K562 (cell line): ENCODE data around the gene GNAQ. TPM values are rescaled to one million over a fixed set of nuclear protein-coding genes. Genes with fewer than 3 reads are reported as not detected.

Experiments used
- ATAC-seq: fragments of 200-7000 bp; cut with Tn5 transposase; 3 replicates; pipeline ENCODE4 v1.9.1; 2020; ENCODE audit warnings: moderate library complexity
- BruUV-seq: library from RNA; stranded (reverse); fragments of 400-500 nt; replicated peaks from 2 replicates; lab custom pipeline; 2021; lab: Mats Ljungman, UMichigan
- CTCF ChIA-PET: fragments of 300-600 bp; formaldehyde crosslinking; extraction: SDS; loops from one replicate; lab custom pipeline; 2021; ENCODE audit warnings: low intra/inter-chr PET ratio; lab: Yijun Ruan, JAX
- POLR2A ChIA-PET: fragments of 300-600, 350-650 bp; sonication (Branson Sonifier 250); formaldehyde crosslinking; extraction: SDS; loops from one replicate; lab custom pipeline; 2021; ENCODE audit warnings: antibody characterized with exemption, inconsistent platforms; lab: Yijun Ruan, JAX
- DNase-seq, 4 experiments: peaks; one replicate each; pipeline versions ENCODE4 v3.0.0 to v3.0.0-alpha.2; 2011 to 2018; ENCODE audit warnings: low spot score in 3 of 4, mixed read lengths in 3 of 4; ENCODE audit errors: extremely low read depth in 1 of 4
- FAIRE-seq: peaks from 2 replicates; lab custom pipeline; 2011; peaks lifted over from hg19 to GRCh38; lab: Jason Lieb, UNC
- H2AFZ ChIP-seq: 2 replicates; pipeline ENCODE4 v1.6.0; 2011; ENCODE audit warnings: low read depth, low read length, control low read depth, inconsistent platforms
- H3K27ac ChIP-seq: fragments of 200-600 bp; 3 replicates; pipeline ENCODE4 v1.8.0; 2011; ENCODE audit warnings: low read depth, mild to moderate bottlenecking, control low read depth, inconsistent platforms, low read length, moderate library complexity, mixed read lengths; ENCODE audit errors: extremely low read depth
- H3K27me3 ChIP-seq, 2 experiments: fragments of 300-600 bp in 1 of 2; 2 replicates in 1 of 2; 3 replicates in 1 of 2; pipeline versions ENCODE4 v1.6.0 to v1.8.0; 2011; ENCODE audit warnings: inconsistent platforms in 2 of 2, low read length in 2 of 2, mild to moderate bottlenecking in 1 of 2, mixed read lengths in 1 of 2, moderate library complexity in 1 of 2; ENCODE audit not compliant: control insufficient read depth in 2 of 2, insufficient read depth in 2 of 2
- H3K36me3 ChIP-seq: fragments of 300-600 bp; 3 replicates; pipeline ENCODE4 v1.8.0; 2011; ENCODE audit warnings: mild to moderate bottlenecking, low read length, inconsistent platforms; ENCODE audit not compliant: control insufficient read depth, insufficient read depth
- H3K4me1 ChIP-seq, 2 experiments: fragments of 200-600 bp in 1 of 2; replicated peaks in 1 of 2; 2 replicates in 1 of 2; 3 replicates in 1 of 2; pipeline versions ENCODE4 v1.5.1 to v1.8.0; 2011; ENCODE audit warnings: inconsistent platforms in 2 of 2, low read length in 2 of 2, mild to moderate bottlenecking in 1 of 2, mixed read lengths in 1 of 2, moderate library complexity in 1 of 2; ENCODE audit not compliant: control insufficient read depth in 2 of 2, insufficient read depth in 2 of 2
- H3K4me2 ChIP-seq: 2 replicates; pipeline ENCODE4 v1.6.1; 2011; ENCODE audit warnings: low read length, control low read depth, inconsistent platforms, mixed read lengths; ENCODE audit not compliant: insufficient read depth
- H3K4me3 ChIP-seq: fragments of 200-600 bp; sonication (generic), shearing (Covaris generic); 2 replicates; pipeline ENCODE4 v1.5.1; 2016; ENCODE audit warnings: control low read depth, inconsistent platforms
- H3K79me2 ChIP-seq: fragments of 200-600 bp; 3 replicates; pipeline ENCODE4 v1.8.0; 2011; ENCODE audit warnings: low read length, inconsistent platforms; ENCODE audit not compliant: control insufficient read depth, insufficient read depth
- H3K9ac ChIP-seq, 2 experiments: 2 replicates each; pipeline versions ENCODE4 v1.6.0 to v1.6.1; 2011; ENCODE audit warnings: low read depth in 2 of 2, low read length in 2 of 2, control low read depth in 1 of 2, inconsistent platforms in 1 of 2, mild to moderate bottlenecking in 1 of 2, mixed read lengths in 1 of 2; ENCODE audit not compliant: insufficient read depth in 1 of 2
- H3K9me1 ChIP-seq: one replicate; pipeline ENCODE4 v1.6.0; 2011; ENCODE audit warnings: inconsistent platforms, mild to moderate bottlenecking, low read length, moderate library complexity; ENCODE audit not compliant: control insufficient read depth, insufficient read depth
- H3K9me3 ChIP-seq: replicated peaks from 2 replicates; pipeline ENCODE4 v1.5.1; 2011; ENCODE audit warnings: low read depth, low read length, inconsistent platforms; ENCODE audit not compliant: control insufficient read depth, insufficient read depth
- H4K20me1 ChIP-seq: replicated peaks from 2 replicates; pipeline ENCODE4 v1.6.1; 2011; ENCODE audit warnings: low read length, inconsistent platforms, mixed read lengths; ENCODE audit not compliant: control insufficient read depth, insufficient read depth
- CHD4 ChIP-seq: fragments of 200-600 bp; sonication (generic); IDR thresholded peaks from 3 replicates; pipeline ENCODE4 v1.6.1; 2012; ENCODE audit warnings: low read depth, mild to moderate bottlenecking, mixed read lengths, low read length, inconsistent platforms; ENCODE audit not compliant: insufficient read depth, insufficient replicate concordance, poor library complexity, severe bottlenecking
- E2F3 ChIP-seq: fragments of 250-450 bp; sonication (Bioruptor Pico); IDR thresholded peaks from 2 replicates; pipeline ENCODE4 v1.4.0; 2020; ENCODE audit warnings: mild to moderate bottlenecking
- ELF1 ChIP-seq: fragments of 200-800 bp; sonication (Bioruptor generic); IDR thresholded peaks from 2 replicates; pipeline ENCODE4 v1.6.1; 2016; ENCODE audit warnings: missing genetic modification characterization, missing compliant biosample characterization
- MYC ChIP-seq, 2 experiments: fragments of 250-450 bp in 1 of 2; sonication (Bioruptor Pico) in 1 of 2; IDR thresholded peaks; 2 replicates each; pipeline versions ENCODE4 v1.5.1 to v1.6.1; 2012 to 2021; ENCODE audit warnings: low read depth in 2 of 2, borderline replicate concordance in 1 of 2, improper control_type of control experiment in 1 of 2, low read length in 1 of 2, mild to moderate bottlenecking in 1 of 2, moderate library complexity in 1 of 2
- NR2F6 ChIP-seq: fragments of 450-650 bp; formaldehyde crosslinking; IDR thresholded peaks from 2 replicates; pipeline ENCODE4 v1.4.0; 2020; ENCODE audit warnings: mild to moderate bottlenecking
- NRF1 ChIP-seq, 2 experiments: fragments of 450-650 bp; IDR thresholded peaks in 1 of 2; conservative IDR thresholded peaks in 1 of 2; 2 replicates each; pipeline ENCODE4 v1.6.1; 2014; ENCODE audit warnings: mild to moderate bottlenecking in 2 of 2
- TBL1XR1 ChIP-seq, 2 experiments: IDR thresholded peaks; 2 replicates each; pipeline ENCODE4 v1.6.1; 2012; ENCODE audit warnings: improper control_type of control experiment in 2 of 2, low read length in 2 of 2, mild to moderate bottlenecking in 1 of 2
- TBP ChIP-seq: optimal IDR thresholded peaks from 2 replicates; pipeline ENCODE3; 2011; ENCODE audit warnings: low read depth, low read length, improper control_type of control experiment
- TOE1 ChIP-seq, 2 experiments: fragments of 450-650 bp in 1 of 2; sonication (generic) in 1 of 2; formaldehyde crosslinking in 1 of 2; IDR thresholded peaks; 2 replicates each; pipeline versions ENCODE4 v1.7.1 to v1.8.0; 2016 to 2022; ENCODE audit warnings: borderline replicate concordance in 2 of 2, mild to moderate bottlenecking in 2 of 2, antibody characterized with exemption in 1 of 2, inconsistent platforms in 1 of 2, low read depth in 1 of 2, missing genetic modification reagents in 1 of 2, moderate library complexity in 1 of 2
- ZC3H4 ChIP-seq: sonication (generic); formaldehyde crosslinking; IDR thresholded peaks from 2 replicates; pipeline ENCODE4 v1.9.0; 2021; ENCODE audit warnings: missing genetic modification reagents, borderline replicate concordance
- ZKSCAN1 ChIP-seq: fragments of 150-350 bp; IDR thresholded peaks from 2 replicates; pipeline ENCODE4 v1.6.1; 2016; ENCODE audit warnings: low read depth, low read length
- ZNF253 ChIP-seq: fragments of 250-450 bp; sonication (Bioruptor Pico); conservative IDR thresholded peaks from 2 replicates; pipeline ENCODE4 v1.6.1; 2021; ENCODE audit warnings: mild to moderate bottlenecking
- ZNF75A ChIP-seq: fragments of 450-650 bp; formaldehyde crosslinking; IDR thresholded peaks from 2 replicates; pipeline ENCODE4 v1.4.0; 2020; ENCODE audit warnings: mild to moderate bottlenecking
- WGBS: fragments of 100-300 bp; shearing (Covaris generic); methylation state at CpG from one replicate; pipeline ENCODE4 v1.1.6; 2016; ENCODE audit warnings: low coverage, mixed read lengths; ENCODE audit not compliant: insufficient coverage; ENCODE audit errors: missing lambda C conversion rate; 5-methylcytosine and 5-hydroxymethylcytosine counted together
- in situ Hi-C: fragments of 300-500 bp; cut with MboI; formaldehyde crosslinking; loops from 4 replicates; pipeline ENCODE4 v1.15.0; 2018; ENCODE audit warnings: inconsistent platforms, mixed read lengths
- intact Hi-C: fragments of 100-400 bp; cut with micrococcal nuclease; formaldehyde crosslinking; loops from 2 replicates; pipeline ENCODE4 v1.14.2; 2022
- polyA plus RNA-seq, 8 experiments: library from polyadenylated mRNA; depleted of rRNA in 4 of 8; stranded (reverse) in 5 of 8; unstranded in 3 of 8; fragments of >200 nt; fragmentation: Nextera tagmentation in 2 of 8; fragmentation: Illumina TruSeq in 1 of 8; extraction: Ambion mirVana in 2 of 8; extraction: Trizol in 1 of 8; gene quantifications; 2 replicates each; pipeline versions ENCODE4 v1.2.1 to v1.2.3, GENCODE V29; 2011 to 2014; ENCODE audit warnings: inconsistent platforms in 1 of 8, missing spikeins in 1 of 8
- total RNA-seq, 7 experiments: library from RNA; depleted of rRNA in 6 of 7; stranded (reverse); fragments of >200 nt in 6 of 7; fragmentation: Illumina TruSeq in 2 of 7; extraction: Trizol in 2 of 7; gene quantifications; 2 replicates each; pipeline versions ENCODE4 v1.2.1 to v1.2.3, GENCODE V29; 2011 to 2021; ENCODE audit warnings: low replicate concordance in 1 of 7
- TF ChIP-seq, protein P1 (sequence below): sonication (generic); formaldehyde crosslinking; IDR thresholded peaks from 2 replicates; pipeline ENCODE4 v1.8.0; 2022; ENCODE audit warnings: missing genetic modification reagents, mild to moderate bottlenecking, moderate library complexity, borderline replicate concordance

The GNAQ gene
- total and polyA plus RNA-seq, 9 of the 15 experiments (the other 6 are each of a cell fraction or from before 2014, with no cell fraction given) = 4.8 to 27.9 (median 17.5) TPM

DNA sequence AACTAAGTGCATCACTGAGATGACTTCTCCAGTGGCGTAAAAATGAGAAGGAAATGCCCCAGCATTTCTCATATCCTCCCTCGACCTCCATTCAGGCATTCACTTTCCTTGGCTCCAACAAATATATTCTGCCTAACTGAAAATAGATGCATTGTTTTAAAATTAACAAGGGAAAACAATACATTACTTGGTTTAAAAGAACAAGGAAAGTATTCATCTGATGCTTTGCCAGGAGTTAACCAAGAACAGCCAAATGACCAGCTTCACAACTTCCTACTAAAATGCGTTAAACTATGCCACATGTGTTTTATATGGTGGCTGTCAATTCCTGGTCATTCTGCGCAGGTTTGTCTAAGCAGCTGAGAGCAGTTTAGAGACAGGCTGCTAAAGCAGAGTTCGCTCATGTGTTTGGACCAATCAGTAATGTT, 121.4 kb downstream of the GNAQ start:
- no peak overlapping the region for H3K4me3 ChIP-seq
- peak overlapping the region; percentile 35; the same call in 1 of the 2 replicates for H3K4me2 ChIP-seq
- H3K9me3 ChIP-seq = no peaks in the 10 kb centered on the region
- H3K27me3 ChIP-seq = no peaks in the 10 kb centered on the region
- POLR2A ChIA-PET = interaction anchor here (0.7 kb wide), 1 partner anchor 709 kb away, joined by 3 read pairs; no protein-coding TSS in a partner anchor
- peak overlapping the region in 1 of 2 experiments; percentile 69; a peak in 2 of 4 replicates for H3K9ac ChIP-seq
- CTCF ChIA-PET = no interaction called here
- peak overlapping the region; percentile 28; the same call in 1 of the 2 replicates for H2AFZ ChIP-seq
- TF ChIP-seq NRF1 (conservative IDR thresholded peaks at IDR 0.05 in 1 of 2, IDR thresholded peaks at IDR 0.05 in 1 of 2) = peak; percentile 46 to 51; a peak in 3 of 4 replicates
- TF ChIP-seq ZNF253 (CRISPR knock-in tag) = no peak
- TF ChIP-seq, all 486 proteins: peak for 1
- ATAC-seq (peak; percentile 34), FAIRE-seq (peak; percentile 69), DNase-seq (no peak)
- 22% methylated on average over 5 of the region's 5 CpGs for whole genome bisulfite sequencing
- H3K9me1 ChIP-seq = no peaks in the 10 kb centered on the region
- BruUV-seq = no TSS peak
- peaks cover 20% of the 10 kb centered on the region for H3K36me3 ChIP-seq
- intact Hi-C loops = no loop called here
- H4K20me1 ChIP-seq = no peaks in the 10 kb centered on the region
- peaks cover 0 to 59% of the 10 kb centered on the region in 2 experiments; a peak in 3 of 5 replicates for H3K4me1 ChIP-seq
- in situ Hi-C loops = no loop called here
- peaks cover 86% of the 10 kb centered on the region for H3K79me2 ChIP-seq
- H3K27ac ChIP-seq = peak overlapping the region; percentile 96

DNA sequence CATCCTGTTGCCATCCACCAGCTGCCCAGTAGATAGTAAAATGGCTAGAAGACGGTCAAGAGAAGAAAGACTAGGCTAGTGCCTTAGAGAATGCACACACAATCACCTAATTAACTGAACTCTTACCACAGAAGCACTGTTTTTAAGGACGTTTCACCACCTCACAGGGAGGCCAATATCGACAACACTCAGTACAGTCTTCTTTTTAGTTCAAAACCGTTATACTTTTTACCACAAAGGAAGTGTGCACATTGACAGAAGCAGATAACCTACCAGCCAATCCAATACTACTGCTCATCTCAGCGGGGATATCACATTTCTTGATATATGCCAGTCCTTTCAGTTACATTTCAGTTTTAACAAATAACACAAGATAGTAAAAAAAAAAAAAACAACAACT, 122.3 kb downstream of the GNAQ start:
- ChIA-PET POLR2A (no interaction called here), CTCF (no interaction called here)
- peak overlapping the region; percentile 68 for H3K4me2 ChIP-seq
- H3K9me3 ChIP-seq = no peaks in the 10 kb centered on the region
- H3K79me2 ChIP-seq = peaks cover 93% of the 10 kb centered on the region
- intact Hi-C loops (loop anchor here (10.0 kb wide), 1 partner anchor 125 kb away; the partner anchor contains the start of gene GNAQ), in situ Hi-C loops (no loop called here)
- peak overlapping the region in 1 of 2 experiments; percentile 69; a peak in 2 of 4 replicates for H3K9ac ChIP-seq
- peaks cover 20% of the 10 kb centered on the region for H3K36me3 ChIP-seq
- H2AFZ ChIP-seq = no peak overlapping the region
- peak; percentile 84 for FAIRE-seq
- no peaks in the 10 kb centered on the region for H3K9me1 ChIP-seq
- WGBS = 0% methylated on average over 5 of the region's 5 CpGs
- peak in 2 of 4 experiments; percentile 71 to 80 for DNase-seq
- H3K27ac ChIP-seq = peak overlapping the region; percentile 96
- BruUV-seq = no TSS peak
- peak; percentile 89 for ATAC-seq
- H3K27me3 ChIP-seq = no peaks in the 10 kb centered on the region
- no peaks in the 10 kb centered on the region for H4K20me1 ChIP-seq
- H3K4me3 ChIP-seq = 0 out of 2 replicates have a peak overlapping the region, but pooled peaks have one; percentile 2
- peaks cover 0 to 60% of the 10 kb centered on the region in 2 experiments; a peak in 3 of 5 replicates for H3K4me1 ChIP-seq
- no peak for TF ChIP-seq NR2F6 (CRISPR knock-in tag)
- no peak for TF ChIP-seq ELF1 (tag)
- TF ChIP-seq MYC (IDR thresholded peaks at IDR 0.05; ENCODE audit: low read depth, low read length) = no peak
- no peak for TF ChIP-seq MYC (CRISPR knock-in tag; IDR thresholded peaks at IDR 0.05; ENCODE audit: borderline replicate concordance, low read depth)
- TF ChIP-seq, protein P1, sequence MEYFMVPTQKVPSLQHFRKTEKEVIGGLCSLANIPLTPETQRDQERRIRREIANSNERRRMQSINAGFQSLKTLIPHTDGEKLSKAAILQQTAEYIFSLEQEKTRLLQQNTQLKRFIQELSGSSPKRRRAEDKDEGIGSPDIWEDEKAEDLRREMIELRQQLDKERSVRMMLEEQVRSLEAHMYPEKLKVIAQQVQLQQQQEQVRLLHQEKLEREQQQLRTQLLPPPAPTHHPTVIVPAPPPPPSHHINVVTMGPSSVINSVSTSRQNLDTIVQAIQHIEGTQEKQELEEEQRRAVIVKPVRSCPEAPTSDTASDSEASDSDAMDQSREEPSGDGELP (CRISPR knock-in tag) = no peak
- no peak for TF ChIP-seq TBP
- TF ChIP-seq TBL1XR1 (IDR thresholded peaks at IDR 0.05; ENCODE audit: low read length in 2 of 2) = peak in 1 of 2 experiments; percentile 50; a peak in 2 of 4 replicates
- no peak for TF ChIP-seq ZC3H4 (CRISPR knock-in tag)
- no peak for TF ChIP-seq TOE1 (IDR thresholded peaks at IDR 0.05; ENCODE audit: borderline replicate concordance)
- TF ChIP-seq TOE1 (CRISPR knock-in tag; IDR thresholded peaks at IDR 0.05; ENCODE audit: borderline replicate concordance, low read depth) = no peak
- TF ChIP-seq ZNF75A (CRISPR knock-in tag) = no peak
- TF ChIP-seq ZKSCAN1 = no peak
- TF ChIP-seq E2F3 (CRISPR knock-in tag) = no peak
- no peak for TF ChIP-seq CHD4
